Activated CD8-positive, alpha-beta memory T cell treated with anti-CD3 and anti-CD28 coated beads, Interleukin-2, amount 50 U/mL, for 4 hours (primary cell): ENCODE results near the gene EAPP.
"Not testable (repeated sequence)": the region's sequence is repeated elsewhere in the genome, so short reads cannot be mapped to it uniquely, and the experiment has no call there.

Source experiments
- DNase-seq: peaks from one replicate; pipeline ENCODE4 v3.0.0-alpha.2; 2020

Gene EAPP

GRCh38 chr14:34539407-34540180, at the start of gene EAPP:
Gene EAPP (minus strand): TSS chr14:34539701. CDS start chr14:34539628, 73 bp downstream.
- peak; percentile 91 for DNase-seq

- DNase-seq = no peak
Observed at GRCh38 chr14:34583525-34583924, 44.0 kb upstream of the EAPP start.

- DNase-seq = no peak
Observed at GRCh38 chr14:34582117-34582680, 42.7 kb upstream of the EAPP start.

- no peak for DNase-seq
Observed at GRCh38 chr14:34580381-34580780, 40.9 kb upstream of the EAPP start.

- no peak for DNase-seq
Observed at GRCh38 chr14:34571771-34572170, 32.3 kb upstream of the EAPP start.

- DNase-seq = no peak
Observed at GRCh38 chr14:34569750-34570149, 30.2 kb upstream of the EAPP start.

GRCh38 chr14:34568803-34569202, 29.3 kb upstream of the EAPP start:
- DNase-seq = no peak

- DNase-seq = no peak
Observed at GRCh38 chr14:34562776-34563150, 23.3 kb upstream of the EAPP start.

- DNase-seq = not testable (repeated sequence)
Observed at GRCh38 chr14:34562037-34562775, 22.7 kb upstream of the EAPP start.

GRCh38 chr14:34556498-34556829, 17.0 kb upstream of the EAPP start:
- DNase-seq = not testable (repeated sequence)

- DNase-seq = not testable (repeated sequence)
Observed at GRCh38 chr14:34555583-34556497, 16.3 kb upstream of the EAPP start.

GRCh38 chr14:34554540-34555250, 15.2 kb upstream of the EAPP start:
- DNase-seq = no peak

- DNase-seq = not testable (repeated sequence)
Observed at GRCh38 chr14:34549276-34549966, 9.9 kb upstream of the EAPP start.

- DNase-seq = no peak
Observed at GRCh38 chr14:34548472-34548981, 9.0 kb upstream of the EAPP start.

GRCh38 chr14:34547136-34547520, 7.6 kb upstream of the EAPP start:
- DNase-seq = not testable (repeated sequence)

- DNase-seq = not testable (repeated sequence)
Observed at GRCh38 chr14:34546272-34547135, 7.0 kb upstream of the EAPP start.

- DNase-seq = not testable (repeated sequence)
Observed at GRCh38 chr14:34540181-34541059, 919 bp upstream of the EAPP start.

- DNase-seq = no peak
Observed at GRCh38 chr14:34538871-34539406, 562 bp downstream of the EAPP start.

GRCh38 chr14:34538096-34538495, 1.4 kb downstream of the EAPP start:
- DNase-seq = not testable (repeated sequence)
